GM19452 (cell line): ENCODE measurements around the gene DUSP6.

ENCODE experiments used
- ATAC-seq: cut with Tn5 transposase; IDR thresholded peaks from one replicate; pipeline ENCODE4 v1.9.1; 2021; ENCODE audit not compliant: unreplicated experiment

The DUSP6 gene

DNA sequence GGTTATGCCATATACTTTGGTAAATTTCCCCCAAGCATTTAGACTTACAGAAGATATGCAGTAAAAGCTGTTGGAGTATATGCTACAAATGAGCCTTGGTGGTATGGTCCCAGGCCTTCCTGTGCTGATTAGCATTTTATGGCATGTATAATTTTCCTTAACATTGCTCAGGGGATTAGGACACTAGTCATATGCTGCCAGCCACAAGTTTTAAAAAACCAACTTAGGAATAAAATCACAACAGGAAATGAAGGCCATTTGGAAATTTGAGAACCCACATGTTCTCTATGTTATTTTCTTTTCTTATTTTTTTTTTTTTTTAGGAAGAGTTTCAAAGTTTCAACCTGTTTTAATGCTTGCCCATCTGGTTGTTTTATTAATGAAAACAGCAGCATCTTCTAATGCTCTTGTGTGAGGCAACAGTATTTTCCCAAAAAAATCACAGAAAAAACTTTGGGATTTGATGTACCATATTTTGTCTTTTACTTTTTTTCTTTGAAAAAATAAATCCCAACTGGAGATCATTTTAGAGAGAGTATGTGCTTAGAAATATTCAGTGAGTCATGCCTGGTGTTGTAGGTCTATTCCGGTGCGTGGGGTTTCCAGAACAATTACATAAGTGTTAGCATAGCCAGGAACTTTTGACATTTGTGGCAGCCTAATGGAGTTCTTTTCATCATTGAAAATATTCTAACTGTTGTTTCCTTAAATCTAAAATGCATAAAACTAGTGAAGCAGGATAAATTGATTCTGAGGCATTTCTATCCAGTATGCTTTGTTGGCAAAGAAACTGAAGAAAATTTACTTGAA, 21.7 kb upstream of the DUSP6 start:
- ATAC-seq, result no peak

DNA sequence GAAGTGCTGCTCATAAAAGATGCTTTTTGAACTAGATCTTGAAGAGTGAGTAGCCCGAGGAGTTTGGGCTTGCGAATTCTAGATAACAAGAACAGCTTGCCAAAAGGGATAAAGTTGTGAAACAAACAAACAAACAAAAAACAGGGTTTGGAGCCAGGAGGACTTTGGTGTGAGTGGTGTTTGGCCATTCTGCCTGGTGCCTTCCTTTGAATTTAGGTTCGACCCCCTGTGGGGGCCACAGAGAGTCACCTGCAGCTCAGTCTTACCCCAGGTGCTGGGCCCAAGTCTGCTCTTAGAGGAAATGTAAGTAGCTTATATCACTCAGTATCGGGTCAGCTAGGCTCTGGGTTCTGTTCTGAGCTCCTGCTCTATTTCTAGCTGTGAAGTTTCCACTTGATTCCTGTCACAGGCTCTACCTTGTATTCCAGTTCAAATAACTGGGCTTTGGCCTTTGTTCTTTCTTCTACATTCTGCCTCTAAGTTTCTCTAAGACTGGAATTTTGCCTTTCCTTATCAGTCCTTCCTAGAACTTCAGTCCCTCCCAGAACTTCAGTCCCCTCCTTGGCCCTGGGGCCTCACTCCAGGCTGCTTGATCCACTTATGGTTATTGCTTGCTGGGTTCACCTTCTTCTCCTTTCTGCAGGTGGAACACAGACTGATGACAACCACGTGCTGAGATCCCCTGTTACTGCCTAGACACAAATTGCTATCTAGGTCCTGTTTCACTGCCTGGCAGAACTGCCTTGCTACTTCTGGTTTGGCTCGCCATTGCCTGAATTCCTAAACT, 20.5 kb upstream of the DUSP6 start:
- ATAC-seq, result no peak

DNA sequence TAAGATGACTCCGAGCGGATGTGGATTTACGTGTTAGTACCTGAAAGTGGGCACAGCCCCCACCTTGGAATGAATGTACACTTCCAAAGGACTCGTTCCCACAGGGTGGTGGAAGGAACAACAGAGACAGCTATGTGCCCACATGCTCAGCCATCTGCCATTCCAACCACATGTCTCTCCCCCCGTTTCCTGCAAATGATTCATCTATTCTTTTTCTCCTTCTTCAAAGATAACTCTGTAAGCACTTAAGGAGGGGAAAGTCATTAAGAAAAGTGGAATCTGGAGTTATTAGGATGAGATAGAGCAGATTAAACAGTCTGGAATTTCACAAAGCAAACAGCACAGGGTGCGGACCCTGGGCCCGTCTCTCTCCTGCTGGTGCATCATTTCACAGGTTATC, 18.5 kb upstream of the DUSP6 start:
- no peak for ATAC-seq

DNA sequence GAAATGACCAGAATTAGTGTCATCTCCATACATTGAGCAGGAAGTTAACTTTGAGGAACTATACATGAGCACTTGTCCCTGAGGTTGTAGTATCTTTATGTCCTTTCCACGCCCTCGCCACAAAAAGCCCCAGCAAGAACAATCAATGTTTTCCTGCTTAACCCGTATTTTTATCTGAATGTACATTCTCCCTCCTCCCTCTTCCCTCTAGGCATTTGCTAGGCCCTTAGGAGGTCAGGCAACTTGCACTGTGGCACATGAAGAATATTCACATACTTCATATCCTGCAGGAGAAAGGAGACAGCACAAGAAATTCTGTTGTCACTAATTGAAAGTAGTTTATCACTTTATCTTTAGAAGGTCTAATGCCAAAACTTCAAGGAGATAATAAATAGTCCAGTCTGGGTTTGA, 18.1 kb upstream of the DUSP6 start:
- ATAC-seq, result no peak

- no peak for ATAC-seq
Measured at GRCh38 chr12:89369166-89369565, 16.9 kb upstream of the DUSP6 start.

DNA sequence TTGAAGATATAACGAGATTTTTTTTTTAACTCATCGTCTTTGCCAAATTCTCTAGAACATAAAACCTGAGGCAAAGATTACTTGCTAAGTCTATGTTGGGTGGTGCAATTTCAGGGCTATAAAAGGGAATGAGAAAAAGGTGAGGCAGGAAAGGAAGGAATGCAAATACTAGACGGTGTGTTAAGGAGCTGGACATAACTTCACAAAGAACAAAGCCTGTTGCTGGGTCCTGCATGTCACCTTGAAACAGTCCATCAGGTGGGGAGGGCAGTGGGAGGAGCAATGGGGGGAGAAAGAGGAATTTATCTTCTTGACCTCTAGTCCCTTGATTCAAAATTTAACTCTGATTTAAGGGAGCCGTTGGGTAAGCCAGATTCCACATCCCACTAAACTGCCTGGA, 16.1 kb upstream of the DUSP6 start:
- ATAC-seq, result no peak

GRCh38 chr12:89366676-89367364, 14.5 kb upstream of the DUSP6 start:
- ATAC-seq, result no peak

DNA sequence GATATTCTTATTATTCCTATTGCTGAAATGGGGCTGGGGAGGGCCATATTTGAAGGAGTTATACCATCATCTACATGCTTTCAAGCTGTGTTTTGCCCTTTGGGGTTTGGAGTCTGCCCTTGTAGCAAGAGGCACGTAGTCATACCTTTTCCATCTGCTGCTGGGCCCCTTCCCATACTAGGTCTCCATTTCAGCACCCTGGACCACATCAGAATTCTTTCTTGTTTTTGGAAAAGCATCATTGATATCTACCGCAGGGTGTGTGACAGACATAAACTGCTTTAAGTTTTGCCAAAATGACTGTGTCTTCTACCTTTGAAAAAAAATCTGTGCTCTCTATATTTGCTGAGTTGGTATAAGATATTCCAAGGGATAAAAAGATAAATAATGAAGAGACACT, 12.3 kb upstream of the DUSP6 start:
- ATAC-seq, result no peak

GRCh38 chr12:89364058-89364457, 11.8 kb upstream of the DUSP6 start:
- ATAC-seq, result no peak

GRCh38 chr12:89363582-89363981, 11.3 kb upstream of the DUSP6 start:
- ATAC-seq, result no peak

DNA sequence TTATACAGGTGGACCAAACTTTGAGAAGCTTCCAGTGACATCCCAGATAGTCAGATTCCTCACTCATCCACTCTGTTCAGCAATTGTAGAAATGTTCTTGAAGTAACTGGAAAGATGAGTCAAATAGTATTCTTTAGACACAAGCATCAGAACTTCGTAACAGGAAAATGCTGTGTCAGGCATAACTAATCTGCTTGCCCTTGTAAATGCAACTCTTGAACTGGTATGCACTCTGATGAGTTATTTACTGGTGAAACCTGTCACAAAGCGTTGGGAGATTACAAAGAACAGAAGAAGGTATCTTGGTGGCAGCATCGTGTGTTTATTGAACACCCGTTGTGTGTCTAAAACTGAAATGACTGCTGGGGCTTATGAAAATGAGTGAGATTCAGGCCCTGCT, 10.8 kb upstream of the DUSP6 start:
- no peak for ATAC-seq

GRCh38 chr12:89359615-89360014, 7.3 kb upstream of the DUSP6 start:
- ATAC-seq, result no peak

DNA sequence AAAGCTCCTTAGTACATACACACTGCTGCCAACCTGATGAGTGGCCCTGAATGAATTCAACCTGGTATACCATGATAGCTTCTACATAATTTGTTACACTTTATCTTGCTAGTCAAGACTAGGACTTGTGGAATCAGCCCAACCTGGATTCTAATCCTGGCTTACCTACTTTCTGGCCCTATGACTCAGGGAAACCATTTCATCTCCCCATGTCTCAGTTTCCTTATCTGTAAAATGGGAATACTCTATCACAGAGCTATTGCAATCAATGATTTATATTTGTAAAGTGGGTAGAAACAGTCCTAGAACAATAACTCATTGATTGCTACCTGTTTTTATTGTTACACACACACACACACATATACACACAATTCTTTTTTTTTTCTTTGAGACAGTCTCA, 6.5 kb upstream of the DUSP6 start:
- no peak for ATAC-seq

- ATAC-seq, result no peak
Measured at GRCh38 chr12:89357297-89357730, 5.0 kb upstream of the DUSP6 start.

- no peak for ATAC-seq
Measured at GRCh38 chr12:89356069-89356665, 3.9 kb upstream of the DUSP6 start.

DNA sequence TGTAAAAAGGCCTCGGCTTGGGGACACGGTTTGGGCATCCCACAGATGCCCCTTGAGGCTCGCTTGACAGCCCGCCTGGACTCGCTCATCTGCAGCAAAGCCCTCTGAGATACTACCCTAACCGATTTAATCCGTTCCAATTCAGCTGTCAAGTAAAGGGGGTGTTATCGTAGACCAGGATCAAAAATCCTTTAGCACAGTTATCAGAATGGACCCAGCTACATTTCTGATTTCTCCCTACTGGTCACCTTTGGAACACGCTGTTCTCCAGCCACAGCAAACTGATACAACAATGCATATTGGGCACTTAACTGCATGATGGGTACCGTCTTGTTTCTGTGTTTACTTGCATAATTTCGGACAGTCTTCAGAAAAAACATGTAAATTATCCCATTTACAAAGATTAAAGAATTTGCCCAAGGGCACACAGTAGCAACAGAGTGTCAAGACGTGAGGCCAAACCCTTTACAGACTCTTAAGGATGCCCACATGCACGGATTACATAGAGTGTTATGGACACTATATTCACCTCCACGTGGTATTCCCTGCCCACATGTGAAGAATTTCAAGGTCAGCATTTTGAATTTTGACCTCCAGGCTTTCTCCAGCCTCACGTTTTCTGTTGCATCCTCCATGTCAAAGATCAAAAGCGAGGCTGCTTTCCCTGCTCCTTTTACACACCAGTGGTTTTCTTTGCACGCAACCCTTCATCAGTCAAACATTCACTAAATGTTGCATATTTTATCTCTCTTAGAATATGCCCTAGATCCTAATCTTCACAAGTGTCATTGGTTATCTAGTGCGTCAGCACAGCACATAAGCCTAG, 3.2 kb upstream of the DUSP6 start:
- ATAC-seq, result no peak

GRCh38 chr12:89354612-89355067, 2.3 kb upstream of the DUSP6 start:
- no peak for ATAC-seq

GRCh38 chr12:89353823-89354611, 1.7 kb upstream of the DUSP6 start:
- peak; percentile 33 for ATAC-seq

DNA sequence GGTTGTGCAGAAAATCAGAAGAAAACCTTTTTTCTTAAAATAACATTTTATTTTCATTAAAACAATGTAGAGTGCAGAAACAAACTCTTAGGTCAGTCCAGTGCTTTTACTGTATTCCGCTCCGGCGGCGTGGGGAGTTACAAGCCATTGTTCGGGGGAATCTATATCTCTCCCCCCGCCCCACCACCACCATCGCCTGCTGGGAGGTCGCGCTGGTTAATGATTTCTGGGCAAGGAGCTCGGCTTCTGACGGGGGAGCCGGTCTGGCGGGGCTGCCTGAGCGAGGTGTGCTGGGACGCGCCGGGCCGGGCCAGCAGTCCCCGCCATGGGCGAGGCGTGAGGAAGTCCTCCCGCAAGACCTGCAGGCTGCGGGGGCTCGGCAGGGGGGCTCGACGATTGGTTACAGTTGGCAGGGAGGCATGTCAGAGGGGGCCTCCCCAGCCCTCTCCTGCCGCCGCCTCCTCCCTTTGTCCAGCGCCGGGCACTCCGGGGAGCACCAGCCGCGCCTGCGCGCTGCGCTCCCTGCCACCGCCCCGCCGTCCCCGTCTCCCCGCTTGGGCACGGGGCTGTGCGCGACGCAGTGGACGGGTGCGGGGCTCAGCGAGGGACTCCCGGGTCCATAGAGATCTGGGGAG, 1.0 kb upstream of the DUSP6 start:
- ATAC-seq, result no peak
